Keratinocyte (primary cell): Measurements from ENCODE around the gene PCNT. TPM values are rescaled to one million over a fixed set of nuclear protein-coding genes. Genes with fewer than 3 reads are reported as not detected.

Experiments used
- DNase-seq: peaks from one replicate; pipeline ENCODE4 v3.0.0-alpha.2; 2011; ENCODE audit warnings: low read depth, missing footprints, low spot score
- FAIRE-seq: peaks from 2 replicates; lab custom pipeline; 2011; peaks lifted over from hg19 to GRCh38; lab: Jason Lieb, UNC
- H2AFZ ChIP-seq: 2 replicates; pipeline ENCODE4 v1.6.0; 2012; ENCODE audit warnings: low read length, control low read depth, inconsistent platforms; ENCODE audit not compliant: control insufficient read depth
- H3K27ac ChIP-seq: 2 replicates; pipeline ENCODE4 v1.5.1; 2011; ENCODE audit warnings: low read length; ENCODE audit not compliant: control insufficient read depth, insufficient read depth
- H3K27me3 ChIP-seq: 3 replicates; pipeline ENCODE4 v1.6.0; 2011; ENCODE audit warnings: low read length; ENCODE audit not compliant: control insufficient read depth, insufficient read depth; ENCODE audit errors: extremely low read depth
- H3K36me3 ChIP-seq, 2 experiments: 2 replicates in 1 of 2; 3 replicates in 1 of 2; pipeline ENCODE4 v1.5.1; 2011; ENCODE audit warnings: low read length in 2 of 2, mild to moderate bottlenecking in 1 of 2; ENCODE audit not compliant: control insufficient read depth in 2 of 2, insufficient read depth in 2 of 2; ENCODE audit errors: extremely low read depth in 1 of 2
- H3K4me1 ChIP-seq: 3 replicates; pipeline ENCODE4 v1.5.1; 2011; ENCODE audit warnings: low read length; ENCODE audit not compliant: control insufficient read depth, insufficient read depth; ENCODE audit errors: extremely low read depth
- H3K4me2 ChIP-seq: 3 replicates; pipeline ENCODE4 v1.6.0; 2011; ENCODE audit warnings: low read depth, low read length; ENCODE audit not compliant: control insufficient read depth, insufficient read depth; ENCODE audit errors: extremely low read depth
- H3K4me3 ChIP-seq, 3 experiments: fragments of 200-600 bp in 1 of 3; sonication (generic) in 1 of 3; 2 replicates in 2 of 3; 3 replicates in 1 of 3; pipeline ENCODE4 v1.5.1; 2011 to 2016; ENCODE audit warnings: low read length in 3 of 3, mild to moderate bottlenecking in 3 of 3, control low read depth in 2 of 3, inconsistent platforms in 1 of 3, low read depth in 1 of 3, mixed read lengths in 1 of 3, mixed run types in 1 of 3, moderate library complexity in 1 of 3; ENCODE audit not compliant: control insufficient read depth in 2 of 3, insufficient read depth in 2 of 3; ENCODE audit errors: extremely low read depth in 1 of 3
- H3K79me2 ChIP-seq: 2 replicates; pipeline ENCODE4 v1.6.0; 2012; ENCODE audit warnings: low read length; ENCODE audit not compliant: control insufficient read depth, insufficient read depth
- H3K9ac ChIP-seq: 3 replicates; pipeline ENCODE4 v1.6.0; 2011; ENCODE audit warnings: low read length; ENCODE audit not compliant: control insufficient read depth, insufficient read depth; ENCODE audit errors: extremely low read depth
- H3K9me1 ChIP-seq: 3 replicates; pipeline ENCODE4 v1.6.0; 2011; ENCODE audit warnings: low read length; ENCODE audit not compliant: control insufficient read depth, insufficient read depth; ENCODE audit errors: extremely low read depth
- H3K9me3 ChIP-seq: 2 replicates; pipeline ENCODE4 v1.5.1; 2012; ENCODE audit warnings: low read depth, low read length; ENCODE audit not compliant: control insufficient read depth
- H4K20me1 ChIP-seq: 3 replicates; pipeline ENCODE4 v1.6.0; 2011; ENCODE audit warnings: low read length; ENCODE audit not compliant: control insufficient read depth, insufficient read depth; ENCODE audit errors: extremely low read depth
- EZH2 ChIP-seq: IDR thresholded peaks from one replicate; pipeline ENCODE4 v1.6.1; 2012; ENCODE audit warnings: inconsistent platforms, mild to moderate bottlenecking, low read length, moderate library complexity
- dilution Hi-C: fragments of 300-500 bp; cut with MboI; formaldehyde crosslinking; loops from one replicate; pipeline ENCODE4 v1.7.0; 2020; ENCODE audit warnings: low sequenced_read_pairs; ENCODE audit not compliant: extremely low pct_ligation_motif_present
- polyA plus RNA-seq, 5 experiments: library from polyadenylated mRNA; depleted of rRNA in 3 of 5; stranded (reverse) in 3 of 5; stranded (forward) in 1 of 5; unstranded in 1 of 5; fragments of >200 nt; gene quantifications; 1 replicate in 1 of 5; 2 replicates in 3 of 5; 3 replicates in 1 of 5; pipeline versions ENCODE4 v1.2.1 to v1.2.3, GENCODE V29; 2011 to 2012; ENCODE audit warnings: missing spikeins in 2 of 5, low read depth in 1 of 5, low replicate concordance in 1 of 5
- TF ChIP-seq, protein P1 (sequence below), 3 experiments: IDR thresholded peaks in 1 of 3; conservative IDR thresholded peaks in 1 of 3; optimal IDR thresholded peaks in 1 of 3; 2 replicates in 2 of 3; 3 replicates in 1 of 3; pipeline versions ENCODE3 to v1.5.1; 2011; ENCODE audit warnings: low read length in 3 of 3, mild to moderate bottlenecking in 3 of 3, moderate library complexity in 2 of 3, control low read depth in 1 of 3, inconsistent platforms in 1 of 3; ENCODE audit not compliant: insufficient read depth in 2 of 3; ENCODE audit errors: extremely low read depth in 1 of 3

PCNT gene
- polyA plus RNA-seq, 1 donor (not counting 4 experiments of a cell fraction or from before 2014, with no cell fraction given): 9.8 TPM

DNA sequence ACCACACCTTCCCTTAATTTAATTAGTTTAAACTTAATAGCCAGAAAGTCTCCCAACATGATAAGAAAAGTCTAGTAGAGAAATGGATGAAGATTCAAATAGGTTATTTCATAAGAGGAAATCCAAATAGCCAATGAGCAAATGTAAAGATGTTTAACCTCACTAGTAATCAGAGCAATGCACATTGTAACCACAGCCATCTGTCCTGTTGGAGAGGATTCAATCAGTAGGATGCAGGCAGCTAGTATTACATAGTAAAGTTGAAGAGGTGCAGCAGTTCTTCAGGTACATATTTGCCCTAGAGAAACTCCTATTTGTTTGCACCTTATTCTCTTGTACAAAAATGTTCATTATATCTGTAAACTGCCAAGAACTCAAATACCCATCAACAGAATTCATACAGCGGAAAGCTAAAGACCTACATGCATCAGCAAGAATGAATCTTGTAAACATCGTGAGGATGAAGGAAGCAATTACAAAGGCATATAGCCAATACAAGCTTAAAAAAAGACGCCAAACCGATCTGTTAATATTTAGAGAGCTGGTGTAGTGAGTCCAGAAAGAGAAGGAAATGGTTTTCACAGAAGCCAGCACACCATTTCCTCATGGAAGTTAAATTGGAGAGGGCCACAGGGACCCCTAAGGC lies 162.6 kb downstream of the PCNT start:
- DNase-seq: no peak
- Histone ChIP-seq H3K27me3 (no peaks in the 10 kb centered on the region), H3K36me3 (peaks cover 11 to 20% of the 10 kb centered on the region in 2 experiments), H3K9me3 (no peaks in the 10 kb centered on the region), H4K20me1 (peaks cover 11% of the 10 kb centered on the region), H3K9ac (no peak overlapping the region), H2AFZ (no peak overlapping the region), H3K9me1 (peaks cover 3% of the 10 kb centered on the region), H3K4me3 (no peak overlapping the region), H3K27ac (no peak overlapping the region), H3K4me1 (no peaks in the 10 kb centered on the region), H3K79me2 (peaks cover 56% of the 10 kb centered on the region), H3K4me2 (no peak overlapping the region)
- TF ChIP-seq, protein P1, sequence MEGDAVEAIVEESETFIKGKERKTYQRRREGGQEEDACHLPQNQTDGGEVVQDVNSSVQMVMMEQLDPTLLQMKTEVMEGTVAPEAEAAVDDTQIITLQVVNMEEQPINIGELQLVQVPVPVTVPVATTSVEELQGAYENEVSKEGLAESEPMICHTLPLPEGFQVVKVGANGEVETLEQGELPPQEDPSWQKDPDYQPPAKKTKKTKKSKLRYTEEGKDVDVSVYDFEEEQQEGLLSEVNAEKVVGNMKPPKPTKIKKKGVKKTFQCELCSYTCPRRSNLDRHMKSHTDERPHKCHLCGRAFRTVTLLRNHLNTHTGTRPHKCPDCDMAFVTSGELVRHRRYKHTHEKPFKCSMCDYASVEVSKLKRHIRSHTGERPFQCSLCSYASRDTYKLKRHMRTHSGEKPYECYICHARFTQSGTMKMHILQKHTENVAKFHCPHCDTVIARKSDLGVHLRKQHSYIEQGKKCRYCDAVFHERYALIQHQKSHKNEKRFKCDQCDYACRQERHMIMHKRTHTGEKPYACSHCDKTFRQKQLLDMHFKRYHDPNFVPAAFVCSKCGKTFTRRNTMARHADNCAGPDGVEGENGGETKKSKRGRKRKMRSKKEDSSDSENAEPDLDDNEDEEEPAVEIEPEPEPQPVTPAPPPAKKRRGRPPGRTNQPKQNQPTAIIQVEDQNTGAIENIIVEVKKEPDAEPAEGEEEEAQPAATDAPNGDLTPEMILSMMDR (optimal IDR thresholded peaks at IDR 0.05 in 1 of 3, IDR thresholded peaks at IDR 0.05 in 1 of 3, conservative IDR thresholded peaks at IDR 0.05 in 1 of 3; ENCODE audit: extremely low read depth in 1 of 3, insufficient read depth in 2 of 3, low read length in 3 of 3): no peak
- TF ChIP-seq EZH2: no peak
- dilution Hi-C loops: no loop called here
- no peak for FAIRE-seq

DNA sequence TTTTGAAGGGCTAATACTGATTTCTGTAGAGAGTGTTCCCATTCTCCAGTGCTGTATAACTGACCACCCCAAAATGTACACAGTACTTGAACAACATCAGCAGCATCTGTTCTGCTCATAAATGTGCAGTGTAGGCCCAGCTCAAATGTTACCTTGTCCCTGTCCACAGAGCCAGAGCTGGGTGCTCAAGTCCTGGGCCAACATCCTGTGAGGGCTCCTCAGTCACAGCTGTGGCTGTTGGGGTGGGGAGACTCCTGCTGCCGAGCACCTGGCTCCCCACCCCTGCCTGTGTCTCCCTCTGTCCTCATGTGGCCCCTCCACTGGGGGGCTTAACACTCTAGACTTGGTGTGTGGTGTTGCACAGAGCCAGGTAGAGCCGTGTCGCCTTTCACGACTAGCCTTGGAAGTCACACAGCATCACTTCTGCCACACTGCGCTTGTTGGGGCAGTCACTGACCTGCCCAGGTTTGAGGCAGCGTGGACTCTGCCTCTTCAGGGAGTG lies 165.3 kb downstream of the PCNT start:
- no peaks in the 10 kb centered on the region for H3K27me3 ChIP-seq
- FAIRE-seq: no peak
- dilution Hi-C loops: no loop called here
- H3K9ac ChIP-seq: no peak overlapping the region
- H3K4me3 ChIP-seq: no peak overlapping the region
- TF ChIP-seq, protein P1 (optimal IDR thresholded peaks at IDR 0.05 in 1 of 3, IDR thresholded peaks at IDR 0.05 in 1 of 3, conservative IDR thresholded peaks at IDR 0.05 in 1 of 3; ENCODE audit: extremely low read depth in 1 of 3, insufficient read depth in 2 of 3, low read length in 3 of 3): no peak
- TF ChIP-seq EZH2: no peak
- H4K20me1 ChIP-seq: peaks cover 3% of the 10 kb centered on the region
- H3K9me3 ChIP-seq: no peaks in the 10 kb centered on the region
- H3K9me1 ChIP-seq: peaks cover 3% of the 10 kb centered on the region
- peaks cover 45% of the 10 kb centered on the region for H3K79me2 ChIP-seq
- no peak for DNase-seq
- no peak overlapping the region for H3K27ac ChIP-seq
- no peak overlapping the region for H3K4me2 ChIP-seq
- no peaks in the 10 kb centered on the region for H3K4me1 ChIP-seq
- no peak overlapping the region for H2AFZ ChIP-seq
- peaks cover 19% of the 10 kb centered on the region in 2 experiments for H3K36me3 ChIP-seq
